ENCODE data around the gene FBN2. TPM values are rescaled to one million over a fixed set of nuclear protein-coding genes. Genes with fewer than 3 reads are reported as not detected.

FBN2 gene
- total and polyA plus RNA-seq, 2 of the 4 experiments (the other 2 are of a cell fraction): 26.7 to 69.0 TPM

GRCh38 chr5:128271859-128272464 lies 266.1 kb downstream of the FBN2 start:
- in situ Hi-C loops (cut with MboI; ENCODE audit: low sequenced_read_pairs): no loop called here
- Histone ChIP-seq H4K5ac (ENCODE audit: low read depth, low read length) (no peak overlapping the region), H3K36me3 (ENCODE audit: control insufficient read depth, insufficient read depth, low read length) (peaks cover 14% of the 10 kb centered on the region), H2BK5ac (ENCODE audit: low read depth, low read length, poor library complexity, severe bottlenecking) (no peak overlapping the region), H2BK120ac (ENCODE audit: low read depth, low read length) (no peak overlapping the region), H2AFZ (replicated peaks; ENCODE audit: low read length, poor library complexity) (no peak overlapping the region), H3K9me1 (ENCODE audit: insufficient read depth, low read length) (0 out of 2 replicates have a peak, but pooled peaks cover 5% of the 10 kb centered on the region), H3K4me1 (ENCODE audit: control insufficient read depth, insufficient read depth, low read length) (no peaks in the 10 kb centered on the region), H3K9me3 (ENCODE audit: control insufficient read depth, insufficient read depth, low read length) (no peaks in the 10 kb centered on the region), H2BK15ac (ENCODE audit: low read depth, low read length) (no peak overlapping the region), H3K14ac (replicated peaks; ENCODE audit: low read depth, low read length) (no peak overlapping the region), H4K8ac (ENCODE audit: low read depth in 2 of 2, low read length in 2 of 2) (no peak overlapping the region), H3K56ac (ENCODE audit: extremely low read depth, insufficient read depth, low read length) (no peak overlapping the region), H3K4me3 (ENCODE audit: insufficient read depth, low read depth, low read length) (no peak overlapping the region), H4K91ac (ENCODE audit: insufficient read depth, low read depth, low read length) (no peak overlapping the region), H3K27ac (ENCODE audit: insufficient read depth, low read length) (no peak overlapping the region), H3K23ac (ENCODE audit: low read depth, low read length) (no peak overlapping the region), H3K27me3 (ENCODE audit: control insufficient read depth, insufficient read depth, low read length) (no peaks in the 10 kb centered on the region), H3K18ac (ENCODE audit: low read depth, low read length) (no peak overlapping the region), H3K4me2 (ENCODE audit: low read depth, low read length) (no peak overlapping the region), H2BK20ac (ENCODE audit: low read depth, low read length) (no peak overlapping the region), H3K9ac (ENCODE audit: low read depth, low read length) (no peak overlapping the region), H4K20me1 (ENCODE audit: insufficient read depth, low read length) (no peaks in the 10 kb centered on the region; the same call in 1 of the 2 replicates), H2AK9ac (replicated peaks; ENCODE audit: low read depth, low read length, poor library complexity) (no peak overlapping the region), H3K4ac (ENCODE audit: low read depth, low read length) (no peak overlapping the region), H3K79me1 (ENCODE audit: low read depth in 1 of 2, low read length in 2 of 2) (no peaks in the 10 kb centered on the region; a peak in 1 of 4 replicates), H2AK5ac (ENCODE audit: low read depth, low read length) (no peak overlapping the region)
- CTCF ChIA-PET: no interaction called here
- DNase-seq (peak; percentile 74), ATAC-seq (ENCODE audit: low read depth) (peak; percentile 36)
- intact Hi-C loops (cut with micrococcal nuclease): no loop called here
- dilution Hi-C loops (cut with HindIII; ENCODE audit: low sequenced_read_pairs, unreplicated experiment): no loop called here
- POLR2A ChIA-PET (ENCODE audit: unreplicated experiment): no interaction called here
- BruUV-seq (replicated peaks): no TSS peak
- no CpG with 5 or more reads among the region's 6 CpGs for WGBS, 2 experiments (ENCODE audit: extremely low coverage in 2 of 2, insufficient read length in 1 of 2)
- no peak for TF ChIP-seq POLR2A (IDR thresholded peaks at IDR 0.05; ENCODE audit: low read depth, low read length)
- TF ChIP-seq FOS (IDR thresholded peaks at IDR 0.05; ENCODE audit: low read depth, low read length): peak; percentile 51; the same call in 1 of the 2 replicates
- peak; percentile 66 for TF ChIP-seq USF2 (IDR thresholded peaks at IDR 0.05; ENCODE audit: low read depth, low read length)
